IPS-NIHi7 (cell line): ENCODE results near the gene CLC.
"Not testable (repeated sequence)": the region's sequence is repeated elsewhere in the genome, so short reads cannot be mapped to it uniquely, and the experiment has no call there.

Source experiments
- DNase-seq: peaks from one replicate; pipeline ENCODE4 v3.0.0; 2012; ENCODE audit warnings: mixed read lengths; ENCODE audit errors: extremely low spot score

CLC gene

DNA sequence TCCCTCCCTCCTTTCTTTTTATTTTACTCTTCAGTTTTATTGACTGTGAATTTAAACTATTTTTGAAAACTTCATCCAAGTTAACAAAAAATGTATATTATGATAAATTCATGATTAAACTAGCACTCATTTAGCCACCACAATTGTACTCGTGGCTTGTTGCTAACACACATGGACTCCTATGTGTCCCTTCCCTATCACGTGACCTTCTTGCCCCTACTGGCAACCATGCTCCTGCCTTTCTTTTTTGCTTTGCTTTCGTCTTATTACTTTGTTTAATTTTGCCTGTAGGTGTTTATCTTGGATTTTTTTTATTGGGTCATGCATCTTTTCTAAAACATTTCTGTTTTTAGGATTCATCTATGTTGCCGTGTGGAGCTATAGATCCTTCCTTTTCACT lies 8.2 kb downstream of the CLC start:
- no peak for DNase-seq

GRCh38 chr19:39728040-39728439 lies 9.8 kb downstream of the CLC start:
- DNase-seq: no peak

- DNase-seq: no peak
Measured at GRCh38 chr19:39727070-39727800, 10.6 kb downstream of the CLC start.

GRCh38 chr19:39725995-39726394 lies 11.8 kb downstream of the CLC start:
- no peak for DNase-seq

DNA sequence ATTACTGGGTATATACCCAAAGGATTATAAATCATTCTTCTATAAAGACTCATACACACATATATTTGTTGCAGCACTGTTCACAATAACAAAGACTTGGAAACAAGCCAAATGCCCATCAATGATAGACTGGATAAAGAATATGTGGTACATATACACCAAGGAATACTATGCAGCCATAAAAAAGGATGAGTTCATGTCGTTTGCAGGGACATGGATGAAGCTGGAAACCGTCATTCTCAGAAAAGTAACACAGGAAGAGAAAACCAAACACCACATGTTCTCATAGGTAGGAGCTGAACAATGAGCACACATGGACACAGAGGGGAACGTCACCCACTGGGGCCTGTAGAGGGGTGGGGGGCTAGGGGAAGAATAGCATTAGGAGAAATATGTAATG lies 17.7 kb downstream of the CLC start:
- DNase-seq: not testable (repeated sequence)

DNA sequence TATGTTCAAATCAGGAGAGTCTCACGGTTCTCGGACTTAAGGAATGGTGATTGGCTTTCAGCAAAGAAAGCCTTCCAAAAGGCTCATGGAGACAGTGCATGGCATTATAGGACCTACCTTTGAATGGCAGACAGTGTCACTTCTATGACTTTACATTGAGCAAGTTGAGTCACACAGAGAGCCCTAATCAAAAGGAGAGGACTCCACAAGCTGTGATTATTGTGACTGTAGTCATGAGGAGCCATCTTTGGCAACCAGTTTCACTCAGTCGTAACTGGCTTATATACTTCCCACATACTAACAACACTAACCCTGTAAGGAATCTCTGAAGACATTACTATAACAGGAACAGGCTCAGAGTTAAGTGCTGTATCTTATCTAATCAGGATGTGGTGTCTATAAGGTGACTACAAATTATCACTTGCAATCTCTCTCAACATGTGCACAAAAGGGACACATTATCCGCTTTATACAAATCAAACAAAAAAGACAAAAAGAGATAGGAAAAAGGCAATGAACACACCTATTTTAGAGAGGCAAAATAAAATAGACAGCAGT lies 27.4 kb downstream of the CLC start:
- no peak for DNase-seq

DNA sequence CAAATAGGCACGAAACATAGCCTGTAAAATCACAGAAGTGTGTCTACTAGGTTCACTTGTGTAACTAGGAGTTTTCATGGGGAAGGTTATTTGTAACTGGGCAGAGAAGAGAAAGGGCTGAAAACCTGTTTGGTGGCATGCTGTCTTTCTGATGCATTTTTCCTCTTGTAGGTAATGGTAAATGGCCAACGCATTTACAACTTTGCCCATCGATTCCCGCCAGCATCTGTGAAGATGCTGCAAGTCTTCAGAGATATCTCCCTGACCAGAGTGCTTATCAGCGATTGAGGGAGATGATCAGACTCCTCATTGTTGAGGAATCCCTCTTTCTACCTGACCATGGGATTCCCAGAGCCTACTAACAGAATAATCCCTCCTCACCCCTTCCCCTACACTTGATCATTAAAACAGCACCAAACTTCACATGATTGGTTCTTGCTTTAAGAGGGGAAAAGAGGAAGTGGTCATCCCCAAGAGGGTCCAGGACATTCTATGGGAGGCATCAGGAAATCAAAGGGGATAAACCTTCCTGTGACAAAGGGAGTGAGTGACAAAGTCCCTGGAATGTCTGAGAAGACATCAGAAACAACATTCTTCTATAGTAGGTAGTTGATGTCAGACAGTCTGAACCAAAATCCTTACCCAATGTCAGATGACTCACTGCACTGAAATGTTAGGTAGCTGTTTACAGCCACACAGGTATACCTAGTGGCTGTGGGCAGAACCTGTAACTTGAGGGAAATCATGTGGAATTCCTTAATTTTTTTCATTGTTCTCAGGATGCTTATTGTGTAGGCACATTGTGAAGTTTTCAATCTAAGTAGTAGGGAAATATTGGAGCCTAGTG lies 28.6 kb downstream of the CLC start:
- DNase-seq: no peak

DNA sequence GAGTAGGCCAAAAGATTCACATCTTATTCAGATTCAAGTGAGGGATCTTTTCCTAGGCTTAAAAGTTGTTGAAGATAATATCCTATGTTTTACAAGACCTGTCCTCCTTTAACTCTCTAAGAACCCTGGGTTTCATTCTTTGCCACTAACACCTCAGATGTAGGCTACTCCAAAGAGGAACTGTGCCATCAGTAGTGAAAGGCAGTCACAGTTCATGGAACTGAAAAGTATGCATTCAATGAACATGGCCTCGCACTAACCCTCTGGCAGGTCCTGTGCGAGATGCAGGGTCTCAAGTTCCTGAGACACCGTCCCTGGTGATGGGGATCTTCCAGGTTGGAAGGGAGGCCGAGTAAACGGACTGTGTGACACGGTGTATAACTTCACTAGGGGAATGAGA lies 29.2 kb downstream of the CLC start:
- no peak for DNase-seq

DNA sequence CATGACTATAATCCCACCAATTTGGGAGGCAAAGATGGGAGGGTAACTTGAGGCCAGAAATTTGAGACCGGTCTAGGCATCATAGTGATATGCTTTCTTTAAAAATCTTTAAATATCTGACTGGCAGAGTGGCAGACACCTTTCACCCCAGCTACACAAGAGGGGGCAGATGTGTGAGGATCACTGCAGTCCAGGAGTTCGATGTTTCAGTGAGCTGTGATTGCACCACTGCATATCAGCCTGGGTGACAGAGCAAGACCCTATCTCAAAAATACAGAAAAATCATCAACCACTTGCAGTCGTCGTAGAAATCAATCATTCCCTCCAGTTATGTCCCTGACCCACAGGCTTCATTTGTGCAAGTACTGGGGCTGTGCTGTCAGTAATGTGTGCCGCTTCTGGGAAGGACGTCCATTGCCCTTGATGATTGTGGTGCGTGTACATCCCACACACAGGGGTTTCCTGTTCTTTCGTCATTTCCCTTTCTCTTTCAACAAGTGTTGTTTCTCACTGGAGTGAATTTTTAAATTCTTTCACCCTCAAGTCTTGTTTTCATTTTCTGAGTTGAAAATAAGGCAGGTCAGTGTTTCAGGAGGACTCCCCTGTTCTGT lies 32.1 kb downstream of the CLC start:
- DNase-seq: no peak

- DNase-seq: no peak
Measured at GRCh38 chr19:39704181-39705044, 33.4 kb downstream of the CLC start, which contains the start of gene LGALS14. LGALS14 (plus strand) TSS chr19:39704481; CDS start chr19:39704529, 48 bp downstream.

- no peak for DNase-seq
Measured at GRCh38 chr19:39701291-39701690, 36.5 kb downstream of the CLC start.

- DNase-seq: no peak
Measured at GRCh38 chr19:39698535-39698934, 39.3 kb downstream of the CLC start.

DNA sequence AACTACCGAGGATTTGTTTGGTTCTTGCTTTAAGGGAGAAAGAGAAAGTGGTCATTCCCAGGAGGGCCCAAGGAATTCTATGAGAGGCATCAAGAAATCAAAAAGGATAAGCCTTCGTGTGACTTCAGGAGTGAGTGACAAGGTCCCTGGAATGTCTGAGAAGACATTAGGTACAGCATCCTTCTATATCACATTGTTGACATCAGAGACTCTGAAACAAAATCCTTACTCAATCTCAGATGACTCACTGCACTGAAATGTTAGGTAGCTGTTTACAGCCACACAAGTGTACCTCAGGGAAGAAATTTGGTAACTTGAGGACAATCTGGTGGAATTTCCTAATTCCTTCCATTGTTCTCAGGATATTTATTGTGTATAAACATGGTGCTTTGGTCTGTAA lies 41.4 kb downstream of the CLC start:
- no peak for DNase-seq

- no peak for DNase-seq
Measured at GRCh38 chr19:39695759-39696158, 42.1 kb downstream of the CLC start.

DNA sequence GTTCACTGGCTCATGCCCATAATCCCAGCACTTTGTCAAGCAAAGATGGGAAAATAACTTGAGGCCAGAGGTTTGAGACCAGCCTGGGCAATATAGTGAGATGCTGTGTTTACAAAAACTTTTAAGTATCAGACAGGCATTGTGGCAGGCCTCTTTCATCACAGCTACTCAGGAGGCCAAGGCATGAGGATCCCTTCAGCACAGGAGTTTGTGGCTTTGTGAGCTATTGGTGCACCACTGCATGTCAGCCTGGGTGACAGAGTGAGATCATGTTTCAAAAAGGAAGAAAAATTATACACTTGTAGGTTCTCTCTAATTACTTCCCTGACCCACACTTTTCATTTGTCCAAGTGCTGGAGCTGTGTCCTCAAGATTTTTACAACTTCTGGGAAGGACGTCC lies 45.0 kb downstream of the CLC start:
- no peak for DNase-seq

- no peak for DNase-seq
Measured at GRCh38 chr19:39692166-39692565, 45.7 kb downstream of the CLC start.

- DNase-seq: not testable (repeated sequence)
Measured at GRCh38 chr19:39688637-39689036, 49.2 kb downstream of the CLC start.

- DNase-seq: no peak
Measured at GRCh38 chr19:39686739-39687138, 51.1 kb downstream of the CLC start.

- DNase-seq: no peak
Measured at GRCh38 chr19:39684267-39684666, 53.6 kb downstream of the CLC start.

DNA sequence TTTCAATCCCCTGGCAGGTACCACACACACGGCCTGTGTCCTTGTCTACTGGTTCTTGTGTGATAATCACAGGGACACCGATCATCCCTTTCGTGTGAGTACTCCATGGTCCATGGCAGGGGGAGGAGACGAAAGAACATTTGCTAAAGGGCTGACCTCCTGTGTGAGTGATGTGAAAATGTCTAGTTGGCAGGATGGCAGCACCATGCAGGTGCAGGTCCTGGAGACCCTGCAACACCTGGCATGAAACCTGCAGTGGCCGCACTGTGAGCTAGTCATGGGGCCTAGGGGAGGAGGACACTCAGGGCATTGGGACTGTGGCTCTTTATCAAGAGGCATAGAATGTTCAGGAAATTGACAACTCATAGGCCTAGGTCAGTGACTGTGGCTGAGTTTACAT lies 56.4 kb downstream of the CLC start:
- no peak for DNase-seq
